HepG2 (cell line): ENCODE data around the gene EEIG1. TPM values are rescaled to one million over a fixed set of nuclear protein-coding genes. Genes with fewer than 3 reads are reported as not detected.

ENCODE experiments used
- AGO1 ChIP-seq: fragments of 200-400 bp; formaldehyde crosslinking; IDR thresholded peaks from 2 replicates; pipeline ENCODE4 v1.6.1; 2017; ENCODE audit warnings: mild to moderate bottlenecking, low read depth, low read length, moderate library complexity; ENCODE audit not compliant: poor library complexity, severe bottlenecking
- ARNT2 ChIP-seq: sonication (generic); formaldehyde crosslinking; IDR thresholded peaks from 2 replicates; pipeline ENCODE4 v1.8.0; 2022; ENCODE audit warnings: mild to moderate bottlenecking, low read depth, missing genetic modification reagents, moderate library complexity
- ASH2L ChIP-seq: fragments of 300-600, 200-600 bp; sonication (generic); IDR thresholded peaks from 2 replicates; pipeline ENCODE4 v1.7.0; 2017; ENCODE audit warnings: low read depth, mild to moderate bottlenecking, moderate library complexity, mixed read lengths, low read length; ENCODE audit not compliant: insufficient read length
- ELF4 ChIP-seq: sonication (generic); formaldehyde crosslinking; IDR thresholded peaks from 2 replicates; pipeline ENCODE4 v1.5.0; 2020; ENCODE audit warnings: missing genetic modification reagents, mild to moderate bottlenecking, moderate library complexity, borderline replicate concordance
- HDAC2 ChIP-seq: sonication (generic); formaldehyde crosslinking; IDR thresholded peaks from 2 replicates; pipeline ENCODE4 v1.4.0; 2020; ENCODE audit warnings: missing genetic modification reagents
- MED1 ChIP-seq: sonication (generic); formaldehyde crosslinking; IDR thresholded peaks from 2 replicates; pipeline ENCODE4 v1.4.0; 2020; ENCODE audit warnings: missing genetic modification reagents
- MIXL1 ChIP-seq: IDR thresholded peaks from 2 replicates; pipeline ENCODE4 v1.6.1; 2016
- NBN ChIP-seq: fragments of 450-650 bp; conservative IDR thresholded peaks from 2 replicates; pipeline ENCODE4 v1.6.1; 2017
- NONO ChIP-seq, 2 experiments: fragments of 450-650 bp in 1 of 2; sonication (generic) in 1 of 2; formaldehyde crosslinking in 1 of 2; IDR thresholded peaks in 1 of 2; conservative IDR thresholded peaks in 1 of 2; 2 replicates each; pipeline versions ENCODE4 v1.6.1 to v1.8.0; 2017 to 2022; ENCODE audit warnings: mild to moderate bottlenecking in 1 of 2, missing genetic modification reagents in 1 of 2, moderate library complexity in 1 of 2
- NR2C2 ChIP-seq: sonication (generic); formaldehyde crosslinking; IDR thresholded peaks from 2 replicates; pipeline ENCODE4 v1.4.0; 2020; ENCODE audit warnings: missing genetic modification reagents, mild to moderate bottlenecking, moderate library complexity, borderline replicate concordance
- POLR2AphosphoS5 ChIP-seq: IDR thresholded peaks from 2 replicates; pipeline ENCODE4 v1.6.1; 2012; ENCODE audit warnings: low read depth, low read length
- REPIN1 ChIP-seq: sonication (generic); formaldehyde crosslinking; IDR thresholded peaks from 2 replicates; pipeline ENCODE4 v1.8.0; 2022; ENCODE audit warnings: missing genetic modification reagents, low read depth, mild to moderate bottlenecking, borderline replicate concordance
- SALL1 ChIP-seq: sonication (generic); formaldehyde crosslinking; IDR thresholded peaks from 2 replicates; pipeline ENCODE4 v1.8.0; 2022; ENCODE audit warnings: mild to moderate bottlenecking, missing genetic modification reagents
- SP2 ChIP-seq: sonication (generic); formaldehyde crosslinking; IDR thresholded peaks from 2 replicates; pipeline ENCODE4 v1.5.1; 2020; ENCODE audit warnings: mild to moderate bottlenecking, missing genetic modification reagents
- SYNCRIP ChIP-seq: fragments of 200-400 bp; formaldehyde crosslinking; IDR thresholded peaks from 2 replicates; pipeline ENCODE4 v1.6.1; 2018; ENCODE audit warnings: mild to moderate bottlenecking, low read depth, low read length; ENCODE audit not compliant: insufficient read depth
- TFDP2 ChIP-seq: sonication (generic); formaldehyde crosslinking; IDR thresholded peaks from 2 replicates; pipeline ENCODE4 v1.4.0; 2020; ENCODE audit warnings: missing genetic modification reagents
- ZNF256 ChIP-seq: sonication (generic); formaldehyde crosslinking; conservative IDR thresholded peaks from 2 replicates; pipeline ENCODE4 v1.4.0; 2020; ENCODE audit warnings: missing genetic modification reagents
- ZNF563 ChIP-seq: sonication (generic); formaldehyde crosslinking; IDR thresholded peaks from 2 replicates; pipeline ENCODE4 v1.8.0; 2022; ENCODE audit warnings: mild to moderate bottlenecking, moderate library complexity, missing genetic modification reagents
- ZNF83 ChIP-seq: sonication (generic); formaldehyde crosslinking; IDR thresholded peaks from 2 replicates; pipeline ENCODE4 v1.4.0; 2020; ENCODE audit warnings: missing genetic modification reagents, mild to moderate bottlenecking, borderline replicate concordance
- ZSCAN30 ChIP-seq: sonication (generic); formaldehyde crosslinking; IDR thresholded peaks from 2 replicates; pipeline ENCODE4 v1.5.0; 2020; ENCODE audit warnings: mild to moderate bottlenecking, missing genetic modification reagents
- polyA plus RNA-seq, 8 experiments: library from polyadenylated mRNA; depleted of rRNA in 3 of 8; stranded (reverse) in 7 of 8; unstranded in 1 of 8; fragments of >200 nt; fragmentation: Illumina TruSeq in 4 of 8; extraction: Trizol in 4 of 8; gene quantifications; 2 replicates each; pipeline versions ENCODE4 v1.2.1 to v1.2.3, GENCODE V29; 2011 to 2016; ENCODE audit warnings: low read depth in 4 of 8, missing spikeins in 1 of 8, mixed read lengths in 1 of 8; ENCODE audit not compliant: insufficient read depth in 1 of 8
- total RNA-seq, 5 experiments: library from RNA; depleted of rRNA; stranded (reverse); fragments of >200 nt; fragmentation: Illumina TruSeq; extraction: Trizol; gene quantifications; 2 replicates each; pipeline ENCODE4 v1.2.3, GENCODE V29; 2016; ENCODE audit warnings: low read depth in 1 of 5
- TF ChIP-seq, protein P1 (sequence below): sonication (generic); formaldehyde crosslinking; IDR thresholded peaks from 2 replicates; pipeline ENCODE4 v1.9.0; 2022; ENCODE audit warnings: low read depth, missing genetic modification reagents
- TF ChIP-seq, protein P2 (sequence below): sonication (generic); formaldehyde crosslinking; IDR thresholded peaks from 2 replicates; pipeline ENCODE4 v1.5.1; 2020; ENCODE audit warnings: mild to moderate bottlenecking, missing genetic modification reagents, moderate library complexity

Gene EEIG1
- total and polyA plus RNA-seq, 2 of the 13 experiments (the other 11 are each of a cell fraction or from before 2014, with no cell fraction given) = 16.6 to 25.2 TPM

GRCh38 chr9:127937388-127938297, 43.1 kb downstream of the EEIG1 start, which contains the start of gene DPM2 (continued):
- TF ChIP-seq TFDP2 (CRISPR knock-in tag) (peak; percentile 84), REPIN1 (CRISPR knock-in tag) (no peak; the same call in 1 of the 2 replicates), ZSCAN30 (CRISPR knock-in tag) (no peak), MIXL1 (no peak), ZNF563 (peak; percentile 41; the same call in 1 of the 2 replicates), AGO1 (peak; percentile 98), ASH2L (peak; percentile 40), SP2 (CRISPR knock-in tag) (peak; percentile 59; the same call in 1 of the 2 replicates), ZNF83 (CRISPR knock-in tag) (peak; percentile 73; the same call in 1 of the 2 replicates), NBN (no peak), SALL1 (CRISPR knock-in tag) (peak; percentile 52; the same call in 1 of the 2 replicates), POLR2AphosphoS5 (peak; percentile 75), NR2C2 (peak; percentile 93), ARNT2 (CRISPR knock-in tag) (peak; percentile 31; the same call in 1 of the 2 replicates), ELF4 (CRISPR knock-in tag) (peak; percentile 83; the same call in 1 of the 2 replicates), SYNCRIP (no peak), ZNF256 (CRISPR knock-in tag) (0 out of 2 replicates have a peak, but pooled peaks have one; percentile 22), NONO (IDR thresholded peaks at IDR 0.05) (no peak), NONO (CRISPR knock-in tag; conservative IDR thresholded peaks at IDR 0.05) (0 out of 2 replicates have a peak, but pooled peaks have one; percentile 39), MED1 (CRISPR knock-in tag) (peak; percentile 22; the same call in 1 of the 2 replicates), HDAC2 (CRISPR knock-in tag) (peak; percentile 52)
- TF ChIP-seq, protein P1, sequence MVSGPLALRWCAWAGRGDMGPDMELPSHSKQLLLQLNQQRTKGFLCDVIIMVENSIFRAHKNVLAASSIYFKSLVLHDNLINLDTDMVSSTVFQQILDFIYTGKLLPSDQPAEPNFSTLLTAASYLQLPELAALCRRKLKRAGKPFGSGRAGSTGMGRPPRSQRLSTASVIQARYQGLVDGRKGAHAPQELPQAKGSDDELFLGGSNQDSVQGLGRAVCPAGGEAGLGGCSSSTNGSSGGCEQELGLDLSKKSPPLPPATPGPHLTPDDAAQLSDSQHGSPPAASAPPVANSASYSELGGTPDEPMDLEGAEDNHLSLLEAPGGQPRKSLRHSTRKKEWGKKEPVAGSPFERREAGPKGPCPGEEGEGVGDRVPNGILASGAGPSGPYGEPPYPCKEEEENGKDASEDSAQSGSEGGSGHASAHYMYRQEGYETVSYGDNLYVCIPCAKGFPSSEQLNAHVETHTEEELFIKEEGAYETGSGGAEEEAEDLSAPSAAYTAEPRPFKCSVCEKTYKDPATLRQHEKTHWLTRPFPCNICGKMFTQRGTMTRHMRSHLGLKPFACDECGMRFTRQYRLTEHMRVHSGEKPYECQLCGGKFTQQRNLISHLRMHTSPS (CRISPR knock-in tag) = peak; percentile 43
- TF ChIP-seq, protein P2, sequence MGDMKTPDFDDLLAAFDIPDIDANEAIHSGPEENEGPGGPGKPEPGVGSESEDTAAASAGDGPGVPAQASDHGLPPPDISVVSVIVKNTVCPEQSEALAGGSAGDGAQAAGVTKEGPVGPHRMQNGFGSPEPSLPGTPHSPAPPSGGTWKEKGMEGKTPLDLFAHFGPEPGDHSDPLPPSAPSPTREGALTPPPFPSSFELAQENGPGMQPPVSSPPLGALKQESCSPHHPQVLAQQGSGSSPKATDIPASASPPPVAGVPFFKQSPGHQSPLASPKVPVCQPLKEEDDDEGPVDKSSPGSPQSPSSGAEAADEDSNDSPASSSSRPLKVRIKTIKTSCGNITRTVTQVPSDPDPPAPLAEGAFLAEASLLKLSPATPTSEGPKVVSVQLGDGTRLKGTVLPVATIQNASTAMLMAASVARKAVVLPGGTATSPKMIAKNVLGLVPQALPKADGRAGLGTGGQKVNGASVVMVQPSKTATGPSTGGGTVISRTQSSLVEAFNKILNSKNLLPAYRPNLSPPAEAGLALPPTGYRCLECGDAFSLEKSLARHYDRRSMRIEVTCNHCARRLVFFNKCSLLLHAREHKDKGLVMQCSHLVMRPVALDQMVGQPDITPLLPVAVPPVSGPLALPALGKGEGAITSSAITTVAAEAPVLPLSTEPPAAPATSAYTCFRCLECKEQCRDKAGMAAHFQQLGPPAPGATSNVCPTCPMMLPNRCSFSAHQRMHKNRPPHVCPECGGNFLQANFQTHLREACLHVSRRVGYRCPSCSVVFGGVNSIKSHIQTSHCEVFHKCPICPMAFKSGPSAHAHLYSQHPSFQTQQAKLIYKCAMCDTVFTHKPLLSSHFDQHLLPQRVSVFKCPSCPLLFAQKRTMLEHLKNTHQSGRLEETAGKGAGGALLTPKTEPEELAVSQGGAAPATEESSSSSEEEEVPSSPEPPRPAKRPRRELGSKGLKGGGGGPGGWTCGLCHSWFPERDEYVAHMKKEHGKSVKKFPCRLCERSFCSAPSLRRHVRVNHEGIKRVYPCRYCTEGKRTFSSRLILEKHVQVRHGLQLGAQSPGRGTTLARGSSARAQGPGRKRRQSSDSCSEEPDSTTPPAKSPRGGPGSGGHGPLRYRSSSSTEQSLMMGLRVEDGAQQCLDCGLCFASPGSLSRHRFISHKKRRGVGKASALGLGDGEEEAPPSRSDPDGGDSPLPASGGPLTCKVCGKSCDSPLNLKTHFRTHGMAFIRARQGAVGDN (CRISPR knock-in tag) = peak; percentile 89
